ENCODE measurements around the gene ZFR2. TPM values are rescaled to one million over a fixed set of nuclear protein-coding genes. Genes with fewer than 3 reads are reported as not detected.

ZFR2 gene
- total and polyA plus RNA-seq, 4 donors, result not detected

GRCh38 chr19:3771906-3772455 is 96.9 kb downstream of the ZFR2 start, which contains the start of gene RAX2:
Gene RAX2, minus strand, starts transcription at chr19:3772228. Its CDS starts 486 bp downstream, at chr19:3771742.
- no peak for DNase-seq (ENCODE audit: low spot score)
- Histone ChIP-seq H3K36me3 (ENCODE audit: control insufficient read depth in 4 of 4, insufficient read depth in 3 of 4, low read depth in 1 of 4, low read length in 3 of 4) (peaks cover 3 to 23% (median 5%) of the 10 kb centered on the region in 4 donors), H3K4me3 (ENCODE audit: low read depth in 1 of 3, low read length in 3 of 3) (no peak within 1 kb of the TSS), H3K27ac (ENCODE audit: low read depth in 1 of 2, low read length in 2 of 2) (no peak within 1 kb of the TSS), H3K9ac (ENCODE audit: low read depth in 1 of 2, low read length in 2 of 2) (no peak within 1 kb of the TSS), H3K9me3 (ENCODE audit: control insufficient read depth in 4 of 4, low read length in 3 of 4) (no peaks in the 10 kb centered on the region), H3K27me3 (ENCODE audit: control insufficient read depth in 4 of 4, insufficient read depth in 4 of 4, low read length in 3 of 4) (no peaks in the 10 kb centered on the region), H3K4me1 (ENCODE audit: control insufficient read depth in 4 of 4, insufficient read depth in 4 of 4, low read length in 3 of 4) (no peaks in the 10 kb centered on the region)
- WGBS, result 57% methylated on average over 23 of the region's 23 CpGs
- TF ChIP-seq FOXA1 (IDR thresholded peaks at IDR 0.05) (no peak), HNF4G (IDR thresholded peaks at IDR 0.05) (no peak), HNF4A (conservative IDR thresholded peaks at IDR 0.05) (no peak), YY1 (IDR thresholded peaks at IDR 0.05) (no peak), NR2F2 (IDR thresholded peaks at IDR 0.05) (no peak), RXRA (IDR thresholded peaks at IDR 0.05) (no peak), JUND (IDR thresholded peaks at IDR 0.05) (no peak), FOXA2 (IDR thresholded peaks at IDR 0.05) (no peak), GABPA (IDR thresholded peaks at IDR 0.05 in 1 of 2, conservative IDR thresholded peaks at IDR 0.05 in 1 of 2) (no peak)
- TF ChIP-seq, protein P1, sequence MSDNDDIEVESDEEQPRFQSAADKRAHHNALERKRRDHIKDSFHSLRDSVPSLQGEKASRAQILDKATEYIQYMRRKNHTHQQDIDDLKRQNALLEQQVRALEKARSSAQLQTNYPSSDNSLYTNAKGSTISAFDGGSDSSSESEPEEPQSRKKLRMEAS (IDR thresholded peaks at IDR 0.05), result no peak
- TF ChIP-seq, protein P2, sequence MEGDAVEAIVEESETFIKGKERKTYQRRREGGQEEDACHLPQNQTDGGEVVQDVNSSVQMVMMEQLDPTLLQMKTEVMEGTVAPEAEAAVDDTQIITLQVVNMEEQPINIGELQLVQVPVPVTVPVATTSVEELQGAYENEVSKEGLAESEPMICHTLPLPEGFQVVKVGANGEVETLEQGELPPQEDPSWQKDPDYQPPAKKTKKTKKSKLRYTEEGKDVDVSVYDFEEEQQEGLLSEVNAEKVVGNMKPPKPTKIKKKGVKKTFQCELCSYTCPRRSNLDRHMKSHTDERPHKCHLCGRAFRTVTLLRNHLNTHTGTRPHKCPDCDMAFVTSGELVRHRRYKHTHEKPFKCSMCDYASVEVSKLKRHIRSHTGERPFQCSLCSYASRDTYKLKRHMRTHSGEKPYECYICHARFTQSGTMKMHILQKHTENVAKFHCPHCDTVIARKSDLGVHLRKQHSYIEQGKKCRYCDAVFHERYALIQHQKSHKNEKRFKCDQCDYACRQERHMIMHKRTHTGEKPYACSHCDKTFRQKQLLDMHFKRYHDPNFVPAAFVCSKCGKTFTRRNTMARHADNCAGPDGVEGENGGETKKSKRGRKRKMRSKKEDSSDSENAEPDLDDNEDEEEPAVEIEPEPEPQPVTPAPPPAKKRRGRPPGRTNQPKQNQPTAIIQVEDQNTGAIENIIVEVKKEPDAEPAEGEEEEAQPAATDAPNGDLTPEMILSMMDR (IDR thresholded peaks at IDR 0.05; ENCODE audit: low read depth, low read length, missing input control), result no peak
- TF ChIP-seq, protein P3, sequence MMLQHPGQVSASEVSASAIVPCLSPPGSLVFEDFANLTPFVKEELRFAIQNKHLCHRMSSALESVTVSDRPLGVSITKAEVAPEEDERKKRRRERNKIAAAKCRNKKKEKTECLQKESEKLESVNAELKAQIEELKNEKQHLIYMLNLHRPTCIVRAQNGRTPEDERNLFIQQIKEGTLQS (IDR thresholded peaks at IDR 0.05), result no peak

DNA sequence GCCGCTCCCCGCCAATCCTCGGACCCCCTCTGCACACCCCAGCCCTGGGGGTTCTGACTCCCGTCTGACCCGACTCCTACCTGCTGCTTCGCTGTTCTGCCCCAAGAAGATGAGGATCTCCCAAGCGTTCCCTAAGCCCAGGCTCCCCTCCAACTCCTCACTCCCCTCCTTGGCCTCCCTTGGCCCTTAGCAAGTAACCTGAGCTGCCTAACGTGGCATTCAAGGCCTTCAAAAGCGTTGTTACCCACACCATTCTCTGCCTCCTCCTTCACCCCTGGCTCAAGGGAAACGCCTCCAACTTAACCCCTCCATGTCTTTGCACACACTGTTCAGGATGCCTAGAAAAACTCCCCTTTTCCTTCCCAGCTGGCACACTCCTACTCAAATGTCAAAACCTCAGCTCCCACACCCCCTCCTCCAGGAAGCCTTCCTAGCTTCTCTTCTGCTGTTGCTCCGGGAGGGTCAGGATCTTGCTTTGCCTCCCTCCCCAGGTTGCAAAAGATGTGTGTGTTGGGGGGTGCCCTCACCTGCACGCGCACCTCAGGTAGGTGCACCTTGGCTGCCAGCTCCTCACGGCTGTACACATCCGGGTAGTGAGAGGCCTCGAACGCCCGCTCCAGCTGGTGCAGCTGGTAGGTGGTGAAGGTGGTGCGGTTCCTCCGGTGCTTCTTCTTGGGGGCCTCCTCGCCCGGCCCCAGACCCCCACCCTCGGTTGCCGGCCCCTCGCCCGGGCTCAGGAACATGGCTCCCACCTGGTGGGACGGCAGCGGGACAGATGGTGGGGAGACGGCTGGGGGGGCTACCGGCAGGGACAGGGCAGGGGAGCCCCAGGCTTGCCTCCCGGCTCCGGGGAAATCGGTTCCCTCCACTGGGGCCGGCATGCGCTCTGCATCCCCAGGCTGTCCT is 97.6 kb downstream of the ZFR2 start:
- Histone ChIP-seq H3K9me3 (ENCODE audit: control insufficient read depth in 4 of 4, low read length in 3 of 4) (no peaks in the 10 kb centered on the region), H3K9ac (ENCODE audit: low read depth in 1 of 2, low read length in 2 of 2) (no peak overlapping the region), H3K27me3 (ENCODE audit: control insufficient read depth in 4 of 4, insufficient read depth in 4 of 4, low read length in 3 of 4) (no peaks in the 10 kb centered on the region), H3K36me3 (ENCODE audit: control insufficient read depth in 4 of 4, insufficient read depth in 3 of 4, low read depth in 1 of 4, low read length in 3 of 4) (peaks cover 3 to 29% (median 7%) of the 10 kb centered on the region in 4 donors), H3K4me1 (ENCODE audit: control insufficient read depth in 4 of 4, insufficient read depth in 4 of 4, low read length in 3 of 4) (no peaks in the 10 kb centered on the region), H3K27ac (ENCODE audit: low read depth in 1 of 2, low read length in 2 of 2) (no peak overlapping the region), H3K4me3 (ENCODE audit: low read depth in 1 of 3, low read length in 3 of 3) (no peak overlapping the region)
- TF ChIP-seq, protein P4, sequence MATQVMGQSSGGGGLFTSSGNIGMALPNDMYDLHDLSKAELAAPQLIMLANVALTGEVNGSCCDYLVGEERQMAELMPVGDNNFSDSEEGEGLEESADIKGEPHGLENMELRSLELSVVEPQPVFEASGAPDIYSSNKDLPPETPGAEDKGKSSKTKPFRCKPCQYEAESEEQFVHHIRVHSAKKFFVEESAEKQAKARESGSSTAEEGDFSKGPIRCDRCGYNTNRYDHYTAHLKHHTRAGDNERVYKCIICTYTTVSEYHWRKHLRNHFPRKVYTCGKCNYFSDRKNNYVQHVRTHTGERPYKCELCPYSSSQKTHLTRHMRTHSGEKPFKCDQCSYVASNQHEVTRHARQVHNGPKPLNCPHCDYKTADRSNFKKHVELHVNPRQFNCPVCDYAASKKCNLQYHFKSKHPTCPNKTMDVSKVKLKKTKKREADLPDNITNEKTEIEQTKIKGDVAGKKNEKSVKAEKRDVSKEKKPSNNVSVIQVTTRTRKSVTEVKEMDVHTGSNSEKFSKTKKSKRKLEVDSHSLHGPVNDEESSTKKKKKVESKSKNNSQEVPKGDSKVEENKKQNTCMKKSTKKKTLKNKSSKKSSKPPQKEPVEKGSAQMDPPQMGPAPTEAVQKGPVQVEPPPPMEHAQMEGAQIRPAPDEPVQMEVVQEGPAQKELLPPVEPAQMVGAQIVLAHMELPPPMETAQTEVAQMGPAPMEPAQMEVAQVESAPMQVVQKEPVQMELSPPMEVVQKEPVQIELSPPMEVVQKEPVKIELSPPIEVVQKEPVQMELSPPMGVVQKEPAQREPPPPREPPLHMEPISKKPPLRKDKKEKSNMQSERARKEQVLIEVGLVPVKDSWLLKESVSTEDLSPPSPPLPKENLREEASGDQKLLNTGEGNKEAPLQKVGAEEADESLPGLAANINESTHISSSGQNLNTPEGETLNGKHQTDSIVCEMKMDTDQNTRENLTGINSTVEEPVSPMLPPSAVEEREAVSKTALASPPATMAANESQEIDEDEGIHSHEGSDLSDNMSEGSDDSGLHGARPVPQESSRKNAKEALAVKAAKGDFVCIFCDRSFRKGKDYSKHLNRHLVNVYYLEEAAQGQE (IDR thresholded peaks at IDR 0.05), result no peak
- TF ChIP-seq HNF4A (conservative IDR thresholded peaks at IDR 0.05), result no peak
- TF ChIP-seq, protein P3 (IDR thresholded peaks at IDR 0.05), result no peak
- no peak for TF ChIP-seq EGR1 (IDR thresholded peaks at IDR 0.05; ENCODE audit: low read depth in 2 of 2)
- TF ChIP-seq ZBTB33 (IDR thresholded peaks at IDR 0.05), result no peak
- TF ChIP-seq GABPA (IDR thresholded peaks at IDR 0.05 in 1 of 2, conservative IDR thresholded peaks at IDR 0.05 in 1 of 2), result no peak
- no peak for TF ChIP-seq NR2F2 (IDR thresholded peaks at IDR 0.05)
- TF ChIP-seq, protein P2 (IDR thresholded peaks at IDR 0.05; ENCODE audit: low read depth, low read length, missing input control), result no peak
- no peak for TF ChIP-seq RXRA (IDR thresholded peaks at IDR 0.05)
- no peak for TF ChIP-seq FOXA2 (IDR thresholded peaks at IDR 0.05)
- TF ChIP-seq, protein P1 (IDR thresholded peaks at IDR 0.05), result no peak
- TF ChIP-seq TAF1 (conservative IDR thresholded peaks at IDR 0.05), result no peak
- TF ChIP-seq JUND (IDR thresholded peaks at IDR 0.05), result no peak
- TF ChIP-seq SP1 (IDR thresholded peaks at IDR 0.05), result no peak
- no peak for TF ChIP-seq FOXA1 (IDR thresholded peaks at IDR 0.05)
- TF ChIP-seq RAD21 (IDR thresholded peaks at IDR 0.05), result no peak
- no peak for TF ChIP-seq YY1 (IDR thresholded peaks at IDR 0.05)
- no peak for TF ChIP-seq HNF4G (IDR thresholded peaks at IDR 0.05)
- no peak for DNase-seq (ENCODE audit: low spot score)
- 86% methylated on average over 35 of the region's 35 CpGs for WGBS
